Right cardiac atrium (tissue), 5 donors: Measurements from ENCODE around the gene LSAMP. TPM values are rescaled to one million over a fixed set of nuclear protein-coding genes. Genes with fewer than 3 reads are reported as not detected.

ENCODE experiments used
- ATAC-seq, 2 donors: fragments of 200-7000 bp; cut with Tn5 transposase; one replicate each; pipeline versions ENCODE4 v1.8.0 to v1.9.1; 2020; ENCODE audit warnings: moderate library complexity in 2 of 2, mild to moderate bottlenecking in 1 of 2
- DNase-seq, 3 donors: peaks; one replicate each; pipeline ENCODE4 v3.0.0-alpha.2; 2020
- H3K27ac ChIP-seq: one replicate; pipeline ENCODE4 v1.5.1; 2013; ENCODE audit warnings: mild to moderate bottlenecking, low read length, control low read depth, moderate library complexity
- H3K27me3 ChIP-seq: one replicate; pipeline ENCODE4 v1.6.1; 2013; ENCODE audit not compliant: control insufficient read depth, insufficient read depth
- H3K4me1 ChIP-seq: one replicate; pipeline ENCODE4 v1.6.1; 2013; ENCODE audit warnings: low read length; ENCODE audit not compliant: control insufficient read depth, insufficient read depth
- H3K4me3 ChIP-seq: one replicate; pipeline ENCODE4 v1.5.1; 2013; ENCODE audit warnings: low read length, control low read depth
- H3K9me3 ChIP-seq: one replicate; pipeline ENCODE4 v1.6.1; 2013; ENCODE audit warnings: low read length; ENCODE audit not compliant: control insufficient read depth
- WGBS: extraction: QIAGEN DNeasy Blood & Tissue Kit; methylation state at CpG from one replicate; pipeline ENCODE4 v1.1.7; 2013; 5-methylcytosine and 5-hydroxymethylcytosine counted together
- intact Hi-C, 4 donors: fragments of 100-400 bp; cut with DNase I; formaldehyde crosslinking; loops; one replicate each; pipeline versions ENCODE4 v1.11.0 to v1.14.0; 2022 to 2023
- polyA plus RNA-seq: library from polyadenylated mRNA; stranded (reverse); fragments of 200-250 nt; gene quantifications from one replicate; pipeline ENCODE4 v1.2.3, GENCODE V29; 2013
- total RNA-seq, 4 donors: library from RNA; stranded (reverse); fragmentation: NEBNext Ultra II Directional; extraction: Animal tissue kit (Norgen Biotek cat#: 25700); gene quantifications; one replicate each; pipeline ENCODE4 v1.2.1, GENCODE V29; 2021
- donor health status: healthy with polysubstance abuse.
- donor health status: DM: no; HTN: yes; CAD: no.
- donor health status: DM: no; HTN: no; CAD: no.
- donor health status: DM: no; HTN: yes; CAD: no; lungs with severe emphysema.
- donor health status: DM: yes; HTN: yes; CAD: no.

The LSAMP gene
- total and polyA plus RNA-seq, 5 donors, result 1.4 to 6.2 (median 3.7) TPM

- Histone ChIP-seq H3K27me3 (no peaks in the 10 kb centered on the region), H3K4me3 (no peak overlapping the region), H3K4me1 (no peaks in the 10 kb centered on the region), H3K9me3 (no peaks in the 10 kb centered on the region), H3K27ac (no peak overlapping the region)
- 40% methylated on average over 2 of the region's 2 CpGs for WGBS
- ATAC-seq (peak; percentile 58 to 88), DNase-seq (peak; percentile 65 to 81 (median 68))
- intact Hi-C loops, result no loop called here
Observed at GRCh38 chr3:115912372-115912771, 532.9 kb downstream of the LSAMP start.

GRCh38 chr3:115905871-115906270 lies 539.4 kb downstream of the LSAMP start:
- Histone ChIP-seq H3K27ac (no peak overlapping the region), H3K4me1 (no peaks in the 10 kb centered on the region), H3K4me3 (no peak overlapping the region), H3K9me3 (no peaks in the 10 kb centered on the region), H3K27me3 (no peaks in the 10 kb centered on the region)
- ATAC-seq, result no peak
- intact Hi-C loops, result no loop called here
- WGBS, result 71% methylated on average over 2 of the region's 2 CpGs
- no peak for DNase-seq

DNA sequence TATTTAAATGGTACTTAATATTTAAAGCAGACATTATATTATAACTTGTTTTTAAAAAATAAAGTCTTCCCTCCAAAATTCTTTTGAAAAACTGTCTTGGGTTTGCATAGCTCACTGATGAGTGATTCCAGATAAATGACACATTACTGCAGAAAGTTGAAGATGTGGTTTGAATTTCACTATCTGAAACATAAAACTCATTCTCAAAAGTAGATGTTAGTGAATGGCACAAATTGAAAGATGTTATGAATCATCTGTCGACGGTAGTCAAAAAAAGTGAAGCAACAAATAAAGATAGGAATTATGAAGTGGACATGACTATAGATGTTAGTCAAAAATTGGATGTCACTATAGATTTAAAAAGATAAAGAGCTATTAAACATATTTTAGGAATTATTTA lies 541.4 kb downstream of the LSAMP start:
- Histone ChIP-seq H3K27me3 (no peaks in the 10 kb centered on the region), H3K9me3 (no peaks in the 10 kb centered on the region), H3K27ac (no peak overlapping the region), H3K4me3 (no peak overlapping the region), H3K4me1 (no peaks in the 10 kb centered on the region)
- no peak for ATAC-seq
- WGBS, result 82% methylated on average over 2 of the region's 2 CpGs
- intact Hi-C loops, result no loop called here
- no peak for DNase-seq

- Histone ChIP-seq H3K9me3 (no peaks in the 10 kb centered on the region), H3K4me3 (no peak overlapping the region), H3K4me1 (no peaks in the 10 kb centered on the region), H3K27me3 (no peaks in the 10 kb centered on the region), H3K27ac (no peak overlapping the region)
- no peak for ATAC-seq
- no peak for DNase-seq
- intact Hi-C loops, result no loop called here
Observed at GRCh38 chr3:115901008-115901407, 544.3 kb downstream of the LSAMP start.

DNA sequence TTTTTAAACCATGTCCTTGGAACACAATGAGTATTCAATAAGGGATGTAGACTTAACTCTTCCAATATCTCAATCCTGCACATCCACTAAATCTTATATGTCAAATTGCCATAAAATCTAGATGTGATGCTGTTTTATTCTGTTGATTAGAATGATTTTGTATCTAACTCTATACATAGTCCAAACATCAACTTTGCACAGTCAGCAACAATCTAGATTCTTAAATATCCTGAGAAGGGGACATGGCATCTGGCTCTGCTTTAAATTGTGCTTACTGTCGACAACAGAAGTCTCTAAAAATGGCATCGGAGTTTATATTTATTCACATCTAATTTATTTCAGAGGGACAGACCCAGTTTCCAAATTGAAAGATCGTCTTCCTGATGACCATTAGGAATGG lies 545.8 kb downstream of the LSAMP start:
- no peaks in the 10 kb centered on the region for H3K9me3 ChIP-seq
- intact Hi-C loops, result no loop called here

GRCh38 chr3:115898656-115899410 lies 546.5 kb downstream of the LSAMP start:
- Histone ChIP-seq H3K4me3 (no peak overlapping the region), H3K27me3 (no peaks in the 10 kb centered on the region), H3K4me1 (no peaks in the 10 kb centered on the region), H3K9me3 (no peaks in the 10 kb centered on the region), H3K27ac (no peak overlapping the region)
- intact Hi-C loops, result no loop called here
- ATAC-seq, result no peak
- 72% methylated on average over 3 of the region's 3 CpGs for whole genome bisulfite sequencing
- DNase-seq, result no peak

More for the DNA sequence above, 545.8 kb downstream of the LSAMP start:
- ATAC-seq (no peak), DNase-seq (no peak)
- WGBS, result 81% methylated on average over 3 of the region's 3 CpGs
- Histone ChIP-seq H3K4me1 (no peaks in the 10 kb centered on the region), H3K27me3 (no peaks in the 10 kb centered on the region), H3K27ac (no peak overlapping the region), H3K4me3 (no peak overlapping the region)

GRCh38 chr3:115891006-115891636 lies 554.2 kb downstream of the LSAMP start:
- no peak overlapping the region for H3K4me3 ChIP-seq
- intact Hi-C loops, result no loop called here
- no peak for ATAC-seq
- 81% methylated on average over 2 of the region's 2 CpGs for WGBS
- DNase-seq, result no peak
- H3K27me3 ChIP-seq, result no peaks in the 10 kb centered on the region
- no peaks in the 10 kb centered on the region for H3K4me1 ChIP-seq
- H3K9me3 ChIP-seq, result no peaks in the 10 kb centered on the region
- no peak overlapping the region for H3K27ac ChIP-seq

DNA sequence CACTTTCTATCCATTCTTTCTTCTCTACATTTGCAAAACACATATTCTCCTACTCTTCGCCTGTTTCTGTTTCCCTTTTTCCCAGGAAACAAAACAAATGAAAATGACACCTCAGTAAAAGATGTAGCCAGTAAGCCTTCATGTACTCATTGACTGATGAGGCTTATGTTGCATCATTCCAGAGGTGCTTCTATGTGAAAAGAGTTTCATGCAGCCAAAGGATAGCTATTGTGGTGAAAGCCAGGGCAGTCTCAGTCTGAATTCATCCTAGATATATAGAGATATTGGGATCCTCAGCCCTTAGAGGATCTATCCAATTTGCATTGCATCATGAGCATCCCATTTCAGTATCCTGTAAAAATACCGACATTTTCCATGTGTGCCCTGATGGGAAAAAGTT lies 554.7 kb downstream of the LSAMP start:
- Histone ChIP-seq H3K27ac (no peak overlapping the region), H3K9me3 (no peaks in the 10 kb centered on the region), H3K27me3 (no peaks in the 10 kb centered on the region), H3K4me1 (no peaks in the 10 kb centered on the region), H3K4me3 (no peak overlapping the region)
- DNase-seq (no peak), ATAC-seq (no peak)
- intact Hi-C loops, result no loop called here
- 82% methylated on average over 2 of the region's 2 CpGs for WGBS

DNA sequence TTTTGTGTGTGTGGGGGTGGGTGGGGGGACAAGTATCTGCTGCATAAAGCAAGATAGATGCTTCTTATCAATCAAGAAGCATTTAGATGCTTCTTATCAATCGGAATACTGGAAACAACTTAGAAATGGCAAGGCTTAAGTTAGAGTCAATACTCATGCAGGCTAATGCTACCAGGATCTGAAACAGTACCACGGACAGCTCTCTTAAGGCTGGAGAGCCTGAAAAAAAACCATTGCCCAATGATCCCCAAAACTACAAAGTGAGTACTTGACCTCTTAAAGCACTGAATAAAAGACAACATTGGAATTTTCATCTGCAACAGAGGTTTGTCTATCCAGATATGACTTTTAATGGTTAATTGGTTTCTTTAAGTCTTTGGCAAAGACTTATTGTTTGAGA lies 559.7 kb downstream of the LSAMP start:
- 65% methylated on average over 2 of the region's 2 CpGs for WGBS
- intact Hi-C loops, result no loop called here
- Histone ChIP-seq H3K27me3 (no peaks in the 10 kb centered on the region), H3K27ac (no peak overlapping the region), H3K4me1 (no peaks in the 10 kb centered on the region), H3K9me3 (no peaks in the 10 kb centered on the region), H3K4me3 (no peak overlapping the region)
- ATAC-seq (no peak), DNase-seq (no peak)

DNA sequence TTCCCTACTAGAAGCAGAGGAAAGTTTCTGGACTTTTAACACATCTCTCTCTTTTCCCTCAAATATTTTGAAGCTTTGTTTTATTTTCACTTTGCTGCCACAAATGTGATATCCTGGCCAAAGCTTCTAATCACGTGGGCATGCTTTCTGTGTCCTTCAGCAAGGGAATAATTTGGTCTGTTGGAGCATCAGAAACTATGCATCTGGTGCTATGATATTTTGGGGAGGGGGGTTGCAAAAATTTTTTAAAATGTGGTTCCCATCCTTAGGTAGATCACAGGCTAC lies 567.7 kb downstream of the LSAMP start:
- peaks cover 3% of the 10 kb centered on the region for H3K4me1 ChIP-seq
- ATAC-seq (no peak), DNase-seq (no peak)
- 11% methylated on average over 1 of the region's 1 CpG for WGBS
- intact Hi-C loops, result no loop called here
- H3K27ac ChIP-seq, result no peak overlapping the region
- peak overlapping the region; percentile 43 for H3K4me3 ChIP-seq
- H3K9me3 ChIP-seq, result no peaks in the 10 kb centered on the region
- no peaks in the 10 kb centered on the region for H3K27me3 ChIP-seq

- no peak for DNase-seq
- Histone ChIP-seq H3K9me3 (no peaks in the 10 kb centered on the region), H3K4me1 (peaks cover 3% of the 10 kb centered on the region), H3K27me3 (no peaks in the 10 kb centered on the region), H3K4me3 (peak overlapping the region; percentile 43), H3K27ac (no peak overlapping the region)
- WGBS, result 13% methylated on average over 8 of the region's 8 CpGs
- intact Hi-C loops, result no loop called here
- ATAC-seq, result peak in 1 of 2 donors; percentile 18
Observed at GRCh38 chr3:115876876-115877614, 568.2 kb downstream of the LSAMP start.
